ENCODE data around the gene ZNF516. TPM values are rescaled to one million over a fixed set of nuclear protein-coding genes. Genes with fewer than 3 reads are reported as not detected.

ZNF516 gene
- total and polyA plus RNA-seq, 2 of the 13 experiments (the other 11 are each of a cell fraction or from before 2014, with no cell fraction given) = 16.6 to 18.7 TPM

GRCh38 chr18:76323891-76324290 lies 171.2 kb downstream of the ZNF516 start:
- DNase-seq (ENCODE audit: low spot score) (no peak), ATAC-seq (no peak)
- peaks cover 2 to 14% of the 10 kb centered on the region in 2 experiments; a peak in 3 of 5 replicates for H3K27me3 ChIP-seq (ENCODE audit: control insufficient read depth in 1 of 2, insufficient read depth in 2 of 2, low read length in 2 of 2)

More at GRCh38 chr18:76323891-76324290, 171.2 kb downstream of the ZNF516 start:
- Histone ChIP-seq H3K4me3 (replicated peaks in 1 of 3; ENCODE audit: insufficient read depth in 1 of 3, low read depth in 2 of 3, low read length in 3 of 3) (no peak overlapping the region), H3K4me1 (ENCODE audit: insufficient read depth, low read length) (no peaks in the 10 kb centered on the region), H3K9me3 (ENCODE audit: low read length) (no peaks in the 10 kb centered on the region), H3K4me2 (ENCODE audit: low read depth, low read length) (no peak overlapping the region), H3K36me3 (replicated peaks in 1 of 2; ENCODE audit: control insufficient read depth in 1 of 2, insufficient read depth in 2 of 2, low read length in 2 of 2) (no peaks in the 10 kb centered on the region), H2AFZ (ENCODE audit: low read length) (no peak overlapping the region), H3K9ac (ENCODE audit: insufficient read depth, low read depth, low read length) (no peak overlapping the region), H3K27ac (ENCODE audit: extremely low read length, insufficient read depth, low read length) (no peak overlapping the region), H3K79me2 (ENCODE audit: insufficient read depth, low read length) (no peaks in the 10 kb centered on the region), H4K20me1 (ENCODE audit: insufficient read depth, low read length) (no peaks in the 10 kb centered on the region)
- intact Hi-C loops (cut with micrococcal nuclease; ENCODE audit: unreplicated experiment) = no loop called here
- BruUV-seq (replicated peaks) = no TSS peak
- 45% methylated on average over 7 of the region's 7 CpGs for WGBS (ENCODE audit: low lambda C conversion rate)
- no peak for FAIRE-seq
- in situ Hi-C loops (cut with HindIII; ENCODE audit: extremely low pct_ligation_motif_present, low pct_unique_long_range_greater_than_20kb) = no loop called here
- ChIA-PET POLR2A (no interaction called here), CTCF (ENCODE audit: low intra/inter-chr PET ratio, low total read pairs) (no interaction called here)
- TF ChIP-seq KIAA2018 (CRISPR knock-in tag; IDR thresholded peaks at IDR 0.05; ENCODE audit: borderline replicate concordance) (no peak), FOSL2 (CRISPR knock-in tag; IDR thresholded peaks at IDR 0.05) (peak; percentile 60)
